ENCODE results near the gene GOLIM4. TPM values are rescaled to one million over a fixed set of nuclear protein-coding genes. Genes with fewer than 3 reads are reported as not detected.

GOLIM4 gene
- total RNA-seq, 2 experiments from 2014 or later = 0.28 to 0.36 TPM

DNA sequence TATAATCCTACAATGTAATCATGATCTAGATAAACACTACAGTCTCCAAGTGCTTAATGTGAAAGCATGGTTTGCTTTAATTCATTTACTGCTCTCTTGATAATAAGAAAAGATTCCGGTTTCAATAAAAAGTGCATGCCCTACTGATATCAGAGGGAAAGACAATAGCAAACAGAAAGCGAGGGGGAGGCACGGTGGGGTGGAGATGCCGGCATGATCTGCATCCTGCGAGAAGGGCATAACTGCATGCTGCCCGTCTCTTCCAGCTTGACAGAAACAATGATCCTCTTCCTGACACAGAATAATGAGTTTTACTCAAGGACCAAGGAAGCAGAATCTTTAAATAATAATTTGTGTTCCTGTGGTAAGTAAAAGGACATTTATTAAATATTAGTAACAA is 51.7 kb downstream of the GOLIM4 start:
- ChIA-PET POLR2A (no interaction called here), CTCF (no interaction called here)
- TF ChIP-seq, protein P1, sequence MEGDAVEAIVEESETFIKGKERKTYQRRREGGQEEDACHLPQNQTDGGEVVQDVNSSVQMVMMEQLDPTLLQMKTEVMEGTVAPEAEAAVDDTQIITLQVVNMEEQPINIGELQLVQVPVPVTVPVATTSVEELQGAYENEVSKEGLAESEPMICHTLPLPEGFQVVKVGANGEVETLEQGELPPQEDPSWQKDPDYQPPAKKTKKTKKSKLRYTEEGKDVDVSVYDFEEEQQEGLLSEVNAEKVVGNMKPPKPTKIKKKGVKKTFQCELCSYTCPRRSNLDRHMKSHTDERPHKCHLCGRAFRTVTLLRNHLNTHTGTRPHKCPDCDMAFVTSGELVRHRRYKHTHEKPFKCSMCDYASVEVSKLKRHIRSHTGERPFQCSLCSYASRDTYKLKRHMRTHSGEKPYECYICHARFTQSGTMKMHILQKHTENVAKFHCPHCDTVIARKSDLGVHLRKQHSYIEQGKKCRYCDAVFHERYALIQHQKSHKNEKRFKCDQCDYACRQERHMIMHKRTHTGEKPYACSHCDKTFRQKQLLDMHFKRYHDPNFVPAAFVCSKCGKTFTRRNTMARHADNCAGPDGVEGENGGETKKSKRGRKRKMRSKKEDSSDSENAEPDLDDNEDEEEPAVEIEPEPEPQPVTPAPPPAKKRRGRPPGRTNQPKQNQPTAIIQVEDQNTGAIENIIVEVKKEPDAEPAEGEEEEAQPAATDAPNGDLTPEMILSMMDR (IDR thresholded peaks at IDR 0.05) = no peak
- no peaks in the 10 kb centered on the region for H3K4me1 ChIP-seq (ENCODE audit: insufficient read depth, low read length)
- H3K4me3 Mint-ChIP-seq = no peak overlapping the region
- intact Hi-C loops (cut with DNase I, micrococcal nuclease) = loop anchor here in 1 of 2 experiments (10.0 kb wide), 1 partner anchor 1701 kb away; no protein-coding TSS in a partner anchor
- no peaks in the 10 kb centered on the region for H3K4me1 Mint-ChIP-seq (ENCODE audit: low read depth)
- no peak for ATAC-seq (ENCODE audit: poor library complexity)
- no peaks in the 10 kb centered on the region for H3K27me3 Mint-ChIP-seq
- H3K27me3 ChIP-seq (ENCODE audit: control insufficient read depth in 1 of 2, insufficient read depth in 2 of 2, low read length in 2 of 2) = no peaks in the 10 kb centered on the region
- H3K27ac ChIP-seq (ENCODE audit: low read depth in 1 of 2, low read length in 2 of 2) = no peak overlapping the region
- no peak overlapping the region for H3K4me3 ChIP-seq (ENCODE audit: low read length)
- no peaks in the 10 kb centered on the region for H3K9me3 ChIP-seq (ENCODE audit: control insufficient read depth in 1 of 2, insufficient read depth in 1 of 2, low read length in 2 of 2)
- H3K36me3 ChIP-seq (ENCODE audit: insufficient read depth, low read length) = no peaks in the 10 kb centered on the region
- H3K9me3 Mint-ChIP-seq = no peaks in the 10 kb centered on the region
- no peaks in the 10 kb centered on the region for H3K36me3 Mint-ChIP-seq (ENCODE audit: low read depth)
- no peak overlapping the region for H3K27ac Mint-ChIP-seq
- no peak for DNase-seq

DNA sequence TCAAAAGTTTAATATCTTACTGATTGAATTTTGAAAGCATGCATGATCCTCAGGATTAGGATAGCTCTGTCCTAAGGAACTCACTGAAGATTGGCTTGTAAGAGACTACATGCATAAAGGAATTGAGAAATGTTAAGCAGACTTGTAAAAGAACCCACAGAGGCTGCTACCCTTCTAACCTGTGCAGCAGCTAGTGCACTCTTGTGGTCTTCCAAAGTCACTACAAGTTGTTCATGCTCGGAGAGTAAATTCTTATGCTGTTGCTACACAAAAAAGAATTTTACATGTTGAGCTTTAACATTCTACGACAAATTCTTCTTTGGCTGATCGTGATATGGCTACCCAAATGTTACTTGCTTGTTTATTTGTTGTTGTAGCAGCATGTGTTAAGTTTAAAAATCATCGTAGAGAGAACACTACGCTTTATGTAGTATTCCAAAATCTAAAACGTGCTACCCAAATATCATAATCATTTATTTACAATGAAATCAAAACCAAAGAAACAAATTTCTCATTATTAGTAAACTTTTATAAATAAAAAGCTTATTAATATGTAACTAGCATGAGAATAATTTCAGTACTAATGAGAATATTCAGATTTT is 55.0 kb downstream of the GOLIM4 start:
- ChIA-PET POLR2A (no interaction called here), CTCF (no interaction called here)
- ATAC-seq (ENCODE audit: poor library complexity) = no peak
- TF ChIP-seq, protein P1 (IDR thresholded peaks at IDR 0.05) = no peak
- Histone ChIP-seq H3K27me3 (ENCODE audit: control insufficient read depth in 1 of 2, insufficient read depth in 2 of 2, low read length in 2 of 2) (no peaks in the 10 kb centered on the region), H3K27ac (ENCODE audit: low read depth in 1 of 2, low read length in 2 of 2) (no peak overlapping the region), H3K36me3 (ENCODE audit: insufficient read depth, low read length) (no peaks in the 10 kb centered on the region), H3K4me1 (ENCODE audit: insufficient read depth, low read length) (no peaks in the 10 kb centered on the region), H3K9me3 (ENCODE audit: control insufficient read depth in 1 of 2, insufficient read depth in 1 of 2, low read length in 2 of 2) (no peaks in the 10 kb centered on the region), H3K4me3 (ENCODE audit: low read length) (no peak overlapping the region)
- DNase-seq = no peak
- no peaks in the 10 kb centered on the region for H3K9me3 Mint-ChIP-seq
- H3K27me3 Mint-ChIP-seq = no peaks in the 10 kb centered on the region
- intact Hi-C loops (cut with DNase I, micrococcal nuclease) = loop anchor here in 1 of 2 experiments (10.0 kb wide), 1 partner anchor 1704 kb away; no protein-coding TSS in a partner anchor
- H3K4me1 Mint-ChIP-seq (ENCODE audit: low read depth) = no peaks in the 10 kb centered on the region
- no peak overlapping the region for H3K27ac Mint-ChIP-seq
- H3K36me3 Mint-ChIP-seq (ENCODE audit: low read depth) = no peaks in the 10 kb centered on the region
- no peak overlapping the region for H3K4me3 Mint-ChIP-seq

DNA sequence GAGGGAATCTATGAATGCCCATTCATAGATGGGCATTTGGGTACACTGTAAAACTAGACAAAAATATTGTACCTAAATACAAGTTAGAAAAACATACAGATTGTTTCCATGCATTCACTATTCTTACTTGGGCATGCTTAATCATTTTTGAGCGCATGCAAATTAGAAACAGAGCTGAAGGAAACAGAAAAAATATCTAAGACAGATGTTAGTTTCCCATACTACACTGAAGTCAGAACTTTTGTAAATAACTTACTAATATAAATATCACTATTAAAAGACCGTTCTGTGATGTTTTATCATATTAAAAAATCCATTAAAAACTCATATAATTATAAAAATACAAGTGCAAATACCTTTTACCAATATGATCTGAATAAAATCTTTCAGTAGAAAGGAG is 58.7 kb downstream of the GOLIM4 start:
- ChIA-PET POLR2A (no interaction called here), CTCF (no interaction called here)
- no peaks in the 10 kb centered on the region for H3K9me3 Mint-ChIP-seq
- H3K9me3 ChIP-seq (ENCODE audit: control insufficient read depth in 1 of 2, insufficient read depth in 1 of 2, low read length in 2 of 2) = no peaks in the 10 kb centered on the region
- TF ChIP-seq, protein P1 (IDR thresholded peaks at IDR 0.05) = no peak
- H3K4me3 Mint-ChIP-seq = no peak overlapping the region
- no peaks in the 10 kb centered on the region for H3K27me3 Mint-ChIP-seq
- DNase-seq (no peak), ATAC-seq (ENCODE audit: poor library complexity) (no peak)
- H3K27me3 ChIP-seq (ENCODE audit: control insufficient read depth in 1 of 2, insufficient read depth in 2 of 2, low read length in 2 of 2) = no peaks in the 10 kb centered on the region
- no peak overlapping the region for H3K27ac ChIP-seq (ENCODE audit: low read depth in 1 of 2, low read length in 2 of 2)
- no peaks in the 10 kb centered on the region for H3K36me3 ChIP-seq (ENCODE audit: insufficient read depth, low read length)
- H3K4me3 ChIP-seq (ENCODE audit: low read length) = no peak overlapping the region
- H3K27ac Mint-ChIP-seq = no peak overlapping the region
- no peaks in the 10 kb centered on the region for H3K36me3 Mint-ChIP-seq (ENCODE audit: low read depth)
- H3K4me1 Mint-ChIP-seq (ENCODE audit: low read depth) = no peaks in the 10 kb centered on the region
- intact Hi-C loops (cut with DNase I, micrococcal nuclease) = no loop called here
- no peaks in the 10 kb centered on the region for H3K4me1 ChIP-seq (ENCODE audit: insufficient read depth, low read length)

Measured in CD4-positive, alpha-beta T cell (primary cell).